Heart left ventricle (tissue), 13 donors: Measurements from ENCODE around the gene HOPX.

Experiments
- CTCF ChIP-seq, 12 donors: fragments of 200-600 bp; sonication (generic) in 4 of 12; IDR thresholded peaks; one replicate each; pipeline versions ENCODE4 v1.5.0 to v1.8.0; 2018 to 2022; ENCODE audit warnings: antibody characterized with exemption in 12 of 12, mild to moderate bottlenecking in 5 of 12
- POLR2A ChIP-seq, 2 donors: fragments of 450-650 bp; IDR thresholded peaks; one replicate each; pipeline ENCODE4 v1.6.1; 2017; ENCODE audit warnings: antibody characterized with exemption in 2 of 2, mild to moderate bottlenecking in 2 of 2, moderate library complexity in 2 of 2
- donor health status: ischemic (EF 13 %, LVEDD 7.1; RV severe dilation, severe dysfunction).
- donor health status: DM: no; HTN: yes; CAD: no.
- donor health status: DM: no; HTN: no; CAD: no.
- donor health status: ischemic (EF 25% LVEDD 6.9; RV normal size, moderate dysfunction).
- donor health status: ischemic (EF 25% LVEDD 5.7; RV mildly dilated, moderate dysfunction).
- donor health status: ischemic (EF 35%, LVEDD 5.7; RV mildly dilated, moderate dysfunction).
- donor health status: nonischemic (EF 11% LVEDD 7.7; RV severe dilation, severe dysfunction).
- donor health status: DM: yes; HTN: yes; CAD: no.
- donor health status: PGD.
- donor health status: ischemic (EF 29% LVEDD 5.4; RV normal size, mild dysfunction).
- donor health status: nonischemic (EF 23%, LVEDD 6.1; RV moderate dilation, normal function).

- TF ChIP-seq CTCF (IDR thresholded peaks at IDR 0.05), result no peak
- no peak for TF ChIP-seq POLR2A (IDR thresholded peaks at IDR 0.05)
Observed at GRCh38 chr4:56705334-56705733, 24.2 kb upstream of the HOPX start.
